GM23338 (cell line): ENCODE results near the gene FOXP1.

ENCODE experiments used
- CREB1 ChIP-seq: fragments of 250-450 bp; sonication (Bioruptor Pico); IDR thresholded peaks from 2 replicates; pipeline ENCODE4 v1.5.0; 2020; ENCODE audit warnings: low read depth, mild to moderate bottlenecking, moderate library complexity
- EZH2 ChIP-seq: fragments of 200-600 bp; sonication (generic); IDR thresholded peaks from one replicate; pipeline ENCODE4 v1.8.0; 2017; ENCODE audit warnings: antibody characterized with exemption, mild to moderate bottlenecking, low read depth; ENCODE audit not compliant: unreplicated experiment
- EZH2phosphoT487 ChIP-seq: fragments of 200-600 bp; sonication (generic); IDR thresholded peaks from one replicate; pipeline ENCODE4 v1.8.1; 2018; ENCODE audit warnings: antibody characterized with exemption; ENCODE audit not compliant: unreplicated experiment
- JUNB ChIP-seq: IDR thresholded peaks from one replicate; pipeline ENCODE4 v1.6.1; 2016; ENCODE audit warnings: antibody characterized with exemption; ENCODE audit not compliant: unreplicated experiment
- NANOG ChIP-seq: IDR thresholded peaks from 2 replicates; pipeline ENCODE4 v1.6.1; 2016; ENCODE audit warnings: antibody characterized with exemption, borderline replicate concordance
- POLR2AphosphoS5 ChIP-seq: IDR thresholded peaks from 2 replicates; pipeline ENCODE4 v1.6.1; 2016; ENCODE audit warnings: antibody characterized with exemption, low read depth
- STAT1 ChIP-seq: IDR thresholded peaks from one replicate; pipeline ENCODE4 v1.6.1; 2016; ENCODE audit warnings: antibody characterized with exemption; ENCODE audit not compliant: unreplicated experiment
- ZNF114 ChIP-seq: fragments of 250-450 bp; sonication (Bioruptor Pico); IDR thresholded peaks from 2 replicates; pipeline ENCODE4 v1.5.0; 2020; ENCODE audit warnings: mild to moderate bottlenecking, moderate library complexity
- ZNF331 ChIP-seq: fragments of 250-450 bp; sonication (Bioruptor Pico); IDR thresholded peaks from 2 replicates; pipeline ENCODE4 v1.5.0; 2020; ENCODE audit warnings: low read depth, mild to moderate bottlenecking, moderate library complexity
- TF ChIP-seq, protein P1 (sequence below): IDR thresholded peaks from one replicate; pipeline ENCODE4 v1.6.1; 2018; ENCODE audit warnings: antibody characterized with exemption; ENCODE audit not compliant: unreplicated experiment
- TF ChIP-seq, protein P2 (sequence below), 2 experiments: fragments of 200-600 bp in 1 of 2; sonication (generic) in 1 of 2; conservative IDR thresholded peaks; 2 replicates each; pipeline versions ENCODE4 v1.5.1 to v1.6.1; 2016 to 2017; ENCODE audit warnings: antibody characterized with exemption in 2 of 2, low read depth in 2 of 2, mild to moderate bottlenecking in 2 of 2, moderate library complexity in 1 of 2
- TF ChIP-seq, protein P3 (sequence below): IDR thresholded peaks from 2 replicates; pipeline ENCODE4 v1.6.1; 2016; ENCODE audit warnings: antibody characterized with exemption
- TF ChIP-seq, protein P4 (sequence below): fragments of 250-450 bp; sonication (Bioruptor Pico); IDR thresholded peaks from 2 replicates; pipeline ENCODE4 v1.5.0; 2020; ENCODE audit warnings: mild to moderate bottlenecking, moderate library complexity

DNA sequence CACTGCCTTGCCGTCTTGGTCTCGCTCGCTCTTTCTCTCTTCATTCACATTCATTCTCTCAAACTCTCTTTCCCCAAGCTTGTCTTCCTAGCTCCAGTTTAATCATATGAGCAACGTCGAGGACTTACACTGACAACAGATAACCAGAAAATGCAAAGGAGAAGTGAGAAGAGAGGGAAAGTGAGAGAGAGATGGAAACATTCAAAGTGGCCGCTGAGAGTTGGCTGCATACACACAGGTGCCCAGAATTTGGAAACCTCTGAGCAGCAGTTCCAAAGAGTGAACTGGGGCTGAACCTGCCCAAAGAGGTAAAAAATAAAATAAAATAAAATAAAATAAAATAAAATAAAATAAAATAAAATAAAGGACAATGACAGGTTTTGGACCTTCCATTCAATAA is 583.0 kb downstream of the FOXP1 start:
- TF ChIP-seq CREB1 (CRISPR knock-in tag): no peak
- TF ChIP-seq EZH2: no peak
- TF ChIP-seq, protein P1, sequence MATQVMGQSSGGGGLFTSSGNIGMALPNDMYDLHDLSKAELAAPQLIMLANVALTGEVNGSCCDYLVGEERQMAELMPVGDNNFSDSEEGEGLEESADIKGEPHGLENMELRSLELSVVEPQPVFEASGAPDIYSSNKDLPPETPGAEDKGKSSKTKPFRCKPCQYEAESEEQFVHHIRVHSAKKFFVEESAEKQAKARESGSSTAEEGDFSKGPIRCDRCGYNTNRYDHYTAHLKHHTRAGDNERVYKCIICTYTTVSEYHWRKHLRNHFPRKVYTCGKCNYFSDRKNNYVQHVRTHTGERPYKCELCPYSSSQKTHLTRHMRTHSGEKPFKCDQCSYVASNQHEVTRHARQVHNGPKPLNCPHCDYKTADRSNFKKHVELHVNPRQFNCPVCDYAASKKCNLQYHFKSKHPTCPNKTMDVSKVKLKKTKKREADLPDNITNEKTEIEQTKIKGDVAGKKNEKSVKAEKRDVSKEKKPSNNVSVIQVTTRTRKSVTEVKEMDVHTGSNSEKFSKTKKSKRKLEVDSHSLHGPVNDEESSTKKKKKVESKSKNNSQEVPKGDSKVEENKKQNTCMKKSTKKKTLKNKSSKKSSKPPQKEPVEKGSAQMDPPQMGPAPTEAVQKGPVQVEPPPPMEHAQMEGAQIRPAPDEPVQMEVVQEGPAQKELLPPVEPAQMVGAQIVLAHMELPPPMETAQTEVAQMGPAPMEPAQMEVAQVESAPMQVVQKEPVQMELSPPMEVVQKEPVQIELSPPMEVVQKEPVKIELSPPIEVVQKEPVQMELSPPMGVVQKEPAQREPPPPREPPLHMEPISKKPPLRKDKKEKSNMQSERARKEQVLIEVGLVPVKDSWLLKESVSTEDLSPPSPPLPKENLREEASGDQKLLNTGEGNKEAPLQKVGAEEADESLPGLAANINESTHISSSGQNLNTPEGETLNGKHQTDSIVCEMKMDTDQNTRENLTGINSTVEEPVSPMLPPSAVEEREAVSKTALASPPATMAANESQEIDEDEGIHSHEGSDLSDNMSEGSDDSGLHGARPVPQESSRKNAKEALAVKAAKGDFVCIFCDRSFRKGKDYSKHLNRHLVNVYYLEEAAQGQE: no peak
- TF ChIP-seq, protein P2, sequence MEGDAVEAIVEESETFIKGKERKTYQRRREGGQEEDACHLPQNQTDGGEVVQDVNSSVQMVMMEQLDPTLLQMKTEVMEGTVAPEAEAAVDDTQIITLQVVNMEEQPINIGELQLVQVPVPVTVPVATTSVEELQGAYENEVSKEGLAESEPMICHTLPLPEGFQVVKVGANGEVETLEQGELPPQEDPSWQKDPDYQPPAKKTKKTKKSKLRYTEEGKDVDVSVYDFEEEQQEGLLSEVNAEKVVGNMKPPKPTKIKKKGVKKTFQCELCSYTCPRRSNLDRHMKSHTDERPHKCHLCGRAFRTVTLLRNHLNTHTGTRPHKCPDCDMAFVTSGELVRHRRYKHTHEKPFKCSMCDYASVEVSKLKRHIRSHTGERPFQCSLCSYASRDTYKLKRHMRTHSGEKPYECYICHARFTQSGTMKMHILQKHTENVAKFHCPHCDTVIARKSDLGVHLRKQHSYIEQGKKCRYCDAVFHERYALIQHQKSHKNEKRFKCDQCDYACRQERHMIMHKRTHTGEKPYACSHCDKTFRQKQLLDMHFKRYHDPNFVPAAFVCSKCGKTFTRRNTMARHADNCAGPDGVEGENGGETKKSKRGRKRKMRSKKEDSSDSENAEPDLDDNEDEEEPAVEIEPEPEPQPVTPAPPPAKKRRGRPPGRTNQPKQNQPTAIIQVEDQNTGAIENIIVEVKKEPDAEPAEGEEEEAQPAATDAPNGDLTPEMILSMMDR (conservative IDR thresholded peaks at IDR 0.05; ENCODE audit: low read depth in 2 of 2): no peak
- TF ChIP-seq POLR2AphosphoS5: no peak
- TF ChIP-seq EZH2phosphoT487: no peak
- no peak for TF ChIP-seq NANOG
- no peak for TF ChIP-seq JUNB
- TF ChIP-seq ZNF331: no peak
- TF ChIP-seq, protein P3, sequence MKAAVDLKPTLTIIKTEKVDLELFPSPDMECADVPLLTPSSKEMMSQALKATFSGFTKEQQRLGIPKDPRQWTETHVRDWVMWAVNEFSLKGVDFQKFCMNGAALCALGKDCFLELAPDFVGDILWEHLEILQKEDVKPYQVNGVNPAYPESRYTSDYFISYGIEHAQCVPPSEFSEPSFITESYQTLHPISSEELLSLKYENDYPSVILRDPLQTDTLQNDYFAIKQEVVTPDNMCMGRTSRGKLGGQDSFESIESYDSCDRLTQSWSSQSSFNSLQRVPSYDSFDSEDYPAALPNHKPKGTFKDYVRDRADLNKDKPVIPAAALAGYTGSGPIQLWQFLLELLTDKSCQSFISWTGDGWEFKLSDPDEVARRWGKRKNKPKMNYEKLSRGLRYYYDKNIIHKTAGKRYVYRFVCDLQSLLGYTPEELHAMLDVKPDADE: no peak
- no peak for TF ChIP-seq STAT1
- TF ChIP-seq, protein P4, sequence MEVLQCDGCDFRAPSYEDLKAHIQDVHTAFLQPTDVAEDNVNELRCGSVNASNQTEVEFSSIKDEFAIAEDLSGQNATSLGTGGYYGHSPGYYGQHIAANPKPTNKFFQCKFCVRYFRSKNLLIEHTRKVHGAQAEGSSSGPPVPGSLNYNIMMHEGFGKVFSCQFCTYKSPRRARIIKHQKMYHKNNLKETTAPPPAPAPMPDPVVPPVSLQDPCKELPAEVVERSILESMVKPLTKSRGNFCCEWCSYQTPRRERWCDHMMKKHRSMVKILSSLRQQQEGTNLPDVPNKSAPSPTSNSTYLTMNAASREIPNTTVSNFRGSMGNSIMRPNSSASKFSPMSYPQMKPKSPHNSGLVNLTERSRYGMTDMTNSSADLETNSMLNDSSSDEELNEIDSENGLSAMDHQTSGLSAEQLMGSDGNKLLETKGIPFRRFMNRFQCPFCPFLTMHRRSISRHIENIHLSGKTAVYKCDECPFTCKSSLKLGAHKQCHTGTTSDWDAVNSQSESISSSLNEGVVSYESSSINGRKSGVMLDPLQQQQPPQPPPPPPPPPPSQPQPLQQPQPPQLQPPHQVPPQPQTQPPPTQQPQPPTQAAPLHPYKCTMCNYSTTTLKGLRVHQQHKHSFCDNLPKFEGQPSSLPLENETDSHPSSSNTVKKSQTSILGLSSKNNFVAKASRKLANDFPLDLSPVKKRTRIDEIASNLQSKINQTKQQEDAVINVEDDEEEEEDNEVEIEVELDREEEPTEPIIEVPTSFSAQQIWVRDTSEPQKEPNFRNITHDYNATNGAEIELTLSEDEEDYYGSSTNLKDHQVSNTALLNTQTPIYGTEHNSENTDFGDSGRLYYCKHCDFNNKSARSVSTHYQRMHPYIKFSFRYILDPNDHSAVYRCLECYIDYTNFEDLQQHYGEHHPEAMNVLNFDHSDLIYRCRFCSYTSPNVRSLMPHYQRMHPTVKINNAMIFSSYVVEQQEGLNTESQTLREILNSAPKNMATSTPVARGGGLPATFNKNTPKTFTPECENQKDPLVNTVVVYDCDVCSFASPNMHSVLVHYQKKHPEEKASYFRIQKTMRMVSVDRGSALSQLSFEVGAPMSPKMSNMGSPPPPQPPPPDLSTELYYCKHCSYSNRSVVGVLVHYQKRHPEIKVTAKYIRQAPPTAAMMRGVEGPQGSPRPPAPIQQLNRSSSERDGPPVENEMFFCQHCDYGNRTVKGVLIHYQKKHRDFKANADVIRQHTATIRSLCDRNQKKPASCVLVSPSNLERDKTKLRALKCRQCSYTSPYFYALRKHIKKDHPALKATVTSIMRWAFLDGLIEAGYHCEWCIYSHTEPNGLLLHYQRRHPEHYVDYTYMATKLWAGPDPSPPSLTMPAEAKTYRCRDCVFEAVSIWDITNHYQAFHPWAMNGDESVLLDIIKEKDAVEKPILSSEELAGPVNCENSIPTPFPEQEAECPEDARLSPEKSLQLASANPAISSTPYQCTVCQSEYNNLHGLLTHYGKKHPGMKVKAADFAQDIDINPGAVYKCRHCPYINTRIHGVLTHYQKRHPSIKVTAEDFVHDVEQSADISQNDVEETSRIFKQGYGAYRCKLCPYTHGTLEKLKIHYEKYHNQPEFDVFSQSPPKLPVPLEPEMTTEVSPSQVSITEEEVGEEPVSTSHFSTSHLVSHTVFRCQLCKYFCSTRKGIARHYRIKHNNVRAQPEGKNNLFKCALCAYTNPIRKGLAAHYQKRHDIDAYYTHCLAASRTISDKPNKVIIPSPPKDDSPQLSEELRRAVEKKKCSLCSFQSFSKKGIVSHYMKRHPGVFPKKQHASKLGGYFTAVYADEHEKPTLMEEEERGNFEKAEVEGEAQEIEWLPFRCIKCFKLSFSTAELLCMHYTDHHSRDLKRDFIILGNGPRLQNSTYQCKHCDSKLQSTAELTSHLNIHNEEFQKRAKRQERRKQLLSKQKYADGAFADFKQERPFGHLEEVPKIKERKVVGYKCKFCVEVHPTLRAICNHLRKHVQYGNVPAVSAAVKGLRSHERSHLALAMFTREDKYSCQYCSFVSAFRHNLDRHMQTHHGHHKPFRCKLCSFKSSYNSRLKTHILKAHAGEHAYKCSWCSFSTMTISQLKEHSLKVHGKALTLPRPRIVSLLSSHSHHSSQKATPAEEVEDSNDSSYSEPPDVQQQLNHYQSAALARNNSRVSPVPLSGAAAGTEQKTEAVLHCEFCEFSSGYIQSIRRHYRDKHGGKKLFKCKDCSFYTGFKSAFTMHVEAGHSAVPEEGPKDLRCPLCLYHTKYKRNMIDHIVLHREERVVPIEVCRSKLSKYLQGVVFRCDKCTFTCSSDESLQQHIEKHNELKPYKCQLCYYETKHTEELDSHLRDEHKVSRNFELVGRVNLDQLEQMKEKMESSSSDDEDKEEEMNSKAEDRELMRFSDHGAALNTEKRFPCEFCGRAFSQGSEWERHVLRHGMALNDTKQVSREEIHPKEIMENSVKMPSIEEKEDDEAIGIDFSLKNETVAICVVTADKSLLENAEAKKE (CRISPR knock-in tag): no peak
- TF ChIP-seq ZNF114 (CRISPR knock-in tag): no peak
